PC-3 (cell line): ENCODE data around the gene RGS10.

Experiments
- CTCF ChIP-seq: fragments of 300-600 bp; sonication (generic); conservative IDR thresholded peaks from 2 replicates; pipeline ENCODE4 v1.5.1; 2017; ENCODE audit warnings: antibody characterized with exemption, low read depth, mild to moderate bottlenecking, low read length
- EZH2 ChIP-seq: fragments of 300-600 bp; sonication (generic); IDR thresholded peaks from one replicate; pipeline ENCODE4 v1.6.1; 2017; ENCODE audit warnings: antibody characterized with exemption, mild to moderate bottlenecking, low read length; ENCODE audit not compliant: unreplicated experiment
- EZH2phosphoT487 ChIP-seq: fragments of 300-600 bp; sonication (generic); IDR thresholded peaks from 2 replicates; pipeline ENCODE4 v1.6.1; 2018; ENCODE audit warnings: mild to moderate bottlenecking, antibody characterized with exemption, low read length, borderline replicate concordance

GRCh38 chr10:119539359-119539825, 3.1 kb downstream of the RGS10 start:
- TF ChIP-seq EZH2phosphoT487 (no peak), CTCF (no peak), EZH2 (no peak)
